Heart left ventricle (tissue), 13 donors: ENCODE measurements around the gene DNAI1.

ENCODE experiments used
- POLR2A ChIP-seq, 2 donors: fragments of 450-650 bp; IDR thresholded peaks; one replicate each; pipeline ENCODE4 v1.6.1; 2017; ENCODE audit warnings: antibody characterized with exemption in 2 of 2, mild to moderate bottlenecking in 2 of 2, moderate library complexity in 2 of 2
- TF ChIP-seq, protein P1 (sequence below), 12 donors: fragments of 200-600 bp; sonication (generic) in 4 of 12; IDR thresholded peaks; one replicate each; pipeline versions ENCODE4 v1.5.0 to v1.8.0; 2018 to 2022; ENCODE audit warnings: antibody characterized with exemption in 12 of 12, mild to moderate bottlenecking in 5 of 12
- donor health status: ischemic (EF 13 %, LVEDD 7.1; RV severe dilation, severe dysfunction).
- donor health status: DM: no; HTN: yes; CAD: no.
- donor health status: DM: no; HTN: no; CAD: no.
- donor health status: ischemic (EF 25% LVEDD 6.9; RV normal size, moderate dysfunction).
- donor health status: ischemic (EF 25% LVEDD 5.7; RV mildly dilated, moderate dysfunction).
- donor health status: ischemic (EF 35%, LVEDD 5.7; RV mildly dilated, moderate dysfunction).
- donor health status: nonischemic (EF 11% LVEDD 7.7; RV severe dilation, severe dysfunction).
- donor health status: DM: yes; HTN: yes; CAD: no.
- donor health status: PGD.
- donor health status: ischemic (EF 29% LVEDD 5.4; RV normal size, mild dysfunction).
- donor health status: nonischemic (EF 23%, LVEDD 6.1; RV moderate dilation, normal function).

DNA sequence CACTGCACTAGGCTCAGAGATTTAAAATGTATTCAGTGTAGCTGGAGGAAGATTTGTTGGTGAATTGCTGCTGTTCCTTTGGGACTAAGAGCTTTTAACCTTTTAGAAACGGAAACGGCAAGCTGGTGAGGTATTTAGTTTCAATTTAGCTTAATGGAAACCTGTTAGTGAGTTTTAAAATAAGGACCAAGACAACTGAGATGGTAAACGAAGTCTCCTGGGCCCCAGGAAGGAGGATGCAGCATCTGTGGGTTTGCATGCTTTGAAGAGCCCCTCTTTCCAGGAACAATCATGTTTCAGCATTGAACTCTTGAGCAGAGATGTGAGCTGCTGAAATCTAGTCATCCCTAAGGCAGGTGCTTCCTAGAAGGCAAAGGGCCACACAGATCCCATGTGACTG is 16.5 kb downstream of the DNAI1 start:
- no peak for TF ChIP-seq POLR2A (IDR thresholded peaks at IDR 0.05)
- TF ChIP-seq, protein P1, sequence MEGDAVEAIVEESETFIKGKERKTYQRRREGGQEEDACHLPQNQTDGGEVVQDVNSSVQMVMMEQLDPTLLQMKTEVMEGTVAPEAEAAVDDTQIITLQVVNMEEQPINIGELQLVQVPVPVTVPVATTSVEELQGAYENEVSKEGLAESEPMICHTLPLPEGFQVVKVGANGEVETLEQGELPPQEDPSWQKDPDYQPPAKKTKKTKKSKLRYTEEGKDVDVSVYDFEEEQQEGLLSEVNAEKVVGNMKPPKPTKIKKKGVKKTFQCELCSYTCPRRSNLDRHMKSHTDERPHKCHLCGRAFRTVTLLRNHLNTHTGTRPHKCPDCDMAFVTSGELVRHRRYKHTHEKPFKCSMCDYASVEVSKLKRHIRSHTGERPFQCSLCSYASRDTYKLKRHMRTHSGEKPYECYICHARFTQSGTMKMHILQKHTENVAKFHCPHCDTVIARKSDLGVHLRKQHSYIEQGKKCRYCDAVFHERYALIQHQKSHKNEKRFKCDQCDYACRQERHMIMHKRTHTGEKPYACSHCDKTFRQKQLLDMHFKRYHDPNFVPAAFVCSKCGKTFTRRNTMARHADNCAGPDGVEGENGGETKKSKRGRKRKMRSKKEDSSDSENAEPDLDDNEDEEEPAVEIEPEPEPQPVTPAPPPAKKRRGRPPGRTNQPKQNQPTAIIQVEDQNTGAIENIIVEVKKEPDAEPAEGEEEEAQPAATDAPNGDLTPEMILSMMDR (IDR thresholded peaks at IDR 0.05), result no peak
